NCI-H748 (cell line): ENCODE results near the gene KLHDC10.
"Not testable (repeated sequence)": the region's sequence is repeated elsewhere in the genome, so short reads cannot be mapped to it uniquely, and the experiment has no call there.

Source experiments
- DNase-seq: peaks from one replicate; lab custom pipeline; 2025; ENCODE audit not compliant: unreplicated experiment; lab: John Stamatoyannopoulos, UW

Gene KLHDC10

GRCh38 chr7:130079846-130080394 is 9.6 kb downstream of the KLHDC10 start:
- DNase-seq = no peak

- DNase-seq = not testable (repeated sequence)
Observed at GRCh38 chr7:130083497-130083896, 13.2 kb downstream of the KLHDC10 start.

- no peak for DNase-seq
Observed at GRCh38 chr7:130084037-130084875, 13.9 kb downstream of the KLHDC10 start.

- DNase-seq = not testable (repeated sequence)
Observed at GRCh38 chr7:130085235-130085634, 14.9 kb downstream of the KLHDC10 start.

- no peak for DNase-seq
Observed at GRCh38 chr7:130086938-130087337, 16.6 kb downstream of the KLHDC10 start.

GRCh38 chr7:130087364-130087763 is 17.0 kb downstream of the KLHDC10 start:
- no peak for DNase-seq

- no peak for DNase-seq
Observed at GRCh38 chr7:130090745-130091532, 20.6 kb downstream of the KLHDC10 start.

GRCh38 chr7:130091999-130092398 is 21.7 kb downstream of the KLHDC10 start:
- DNase-seq = no peak

- DNase-seq = no peak
Observed at GRCh38 chr7:130092598-130092997, 22.3 kb downstream of the KLHDC10 start.

- DNase-seq = no peak
Observed at GRCh38 chr7:130095812-130096211, 25.5 kb downstream of the KLHDC10 start.

- DNase-seq = no peak
Observed at GRCh38 chr7:130096243-130096827, 26.0 kb downstream of the KLHDC10 start.

GRCh38 chr7:130099331-130099730 is 29.0 kb downstream of the KLHDC10 start:
- no peak for DNase-seq

- DNase-seq = no peak
Observed at GRCh38 chr7:130102588-130102987, 32.3 kb downstream of the KLHDC10 start.

GRCh38 chr7:130107949-130108674 is 37.8 kb downstream of the KLHDC10 start:
- no peak for DNase-seq

GRCh38 chr7:130108809-130109208 is 38.5 kb downstream of the KLHDC10 start:
- no peak for DNase-seq

GRCh38 chr7:130112093-130112492 is 41.8 kb downstream of the KLHDC10 start:
- DNase-seq = no peak

- no peak for DNase-seq
Observed at GRCh38 chr7:130112662-130113425, 42.5 kb downstream of the KLHDC10 start.

- not testable (repeated sequence) for DNase-seq
Observed at GRCh38 chr7:130113426-130113805, 43.1 kb downstream of the KLHDC10 start.

- DNase-seq = no peak
Observed at GRCh38 chr7:130113887-130114286, 43.6 kb downstream of the KLHDC10 start.

GRCh38 chr7:130114374-130114773 is 44.0 kb downstream of the KLHDC10 start:
- DNase-seq = no peak
